ENCODE measurements around the gene TANK. TPM values are rescaled to one million over a fixed set of nuclear protein-coding genes. Genes with fewer than 3 reads are reported as not detected.

Gene TANK
- total and polyA plus RNA-seq, 2 of the 8 experiments (the other 6 are each of a cell fraction or from before 2014, with no cell fraction given): 7.0 to 26.1 TPM

DNA sequence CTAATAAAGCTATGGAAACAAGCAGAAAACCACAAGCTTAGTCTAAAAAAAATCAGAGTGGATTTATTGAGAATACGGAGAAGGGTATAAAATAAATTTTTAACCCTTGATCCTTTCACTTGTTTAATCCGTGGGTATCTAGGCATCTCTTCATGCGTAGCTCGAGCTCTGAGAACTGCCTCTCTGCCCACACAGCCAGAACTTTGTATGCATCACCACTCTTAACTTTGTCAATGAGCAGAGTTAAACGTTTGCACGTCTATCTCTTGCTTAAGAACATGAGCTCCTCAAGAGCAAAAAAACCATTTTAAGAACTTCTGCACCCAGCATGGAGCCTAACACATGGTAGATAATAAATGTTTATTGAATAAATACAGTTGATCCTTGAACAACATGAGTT lies 26.9 kb upstream of the TANK start:
- no peak overlapping the region for H2BK120ac ChIP-seq (replicated peaks; ENCODE audit: low read depth, low read length)
- CTCF ChIA-PET (ENCODE audit: partially characterized antibody): interaction anchor here (1.1 kb wide), 2 partner anchors 19 to 43 kb away, joined by 3 to 4 read pairs; no protein-coding TSS in a partner anchor
- no peak overlapping the region for H3K9ac ChIP-seq (replicated peaks in 1 of 4; ENCODE audit: extremely low read depth in 1 of 4, low read depth in 3 of 4, low read length in 3 of 4)
- POLR2A ChIA-PET (ENCODE audit: partially characterized antibody): no interaction called here
- no peaks in the 10 kb centered on the region for H3K27me3 ChIP-seq (replicated peaks in 1 of 4; ENCODE audit: control insufficient read depth in 3 of 4, extremely low read depth in 1 of 4, insufficient read depth in 3 of 4, low read length in 3 of 4)
- no peak overlapping the region for H2AK5ac ChIP-seq (ENCODE audit: low read depth, low read length)
- no peak overlapping the region for H4K8ac ChIP-seq (ENCODE audit: extremely low read depth, insufficient read depth, low read length)
- no peak overlapping the region for H3K18ac ChIP-seq (ENCODE audit: extremely low read depth, low read length)
- H3K4ac ChIP-seq (replicated peaks; ENCODE audit: insufficient read length, low read depth, low read length): no peak overlapping the region
- no peak overlapping the region for H2AFZ ChIP-seq (ENCODE audit: low read length)
- WGBS, 2 experiments (ENCODE audit: extremely low coverage in 1 of 2, insufficient coverage in 1 of 2, insufficient read length in 1 of 2, insufficient replicate concordance in 2 of 2, low coverage in 1 of 2, low lambda C conversion rate in 2 of 2, missing lambda C conversion rate in 1 of 2): 86% methylated on average over 6 of the region's 6 CpGs; no CpG with 5 or more reads in 1 of the 2 experiments
- DNase-seq (ENCODE audit: low read depth in 1 of 2, low spot score in 2 of 2): no peak
- H2BK5ac ChIP-seq (ENCODE audit: low read depth, low read length): no peak overlapping the region
- H3K4me2 ChIP-seq (ENCODE audit: insufficient read depth in 1 of 2, low read depth in 2 of 2, low read length in 2 of 2): no peak overlapping the region
- H4K5ac ChIP-seq (ENCODE audit: insufficient read length, low read depth, low read length): no peak overlapping the region
- no peaks in the 10 kb centered on the region for H3K79me2 ChIP-seq (ENCODE audit: control insufficient read depth in 1 of 2, insufficient read depth in 2 of 2, low read length in 2 of 2)
- H2BK12ac ChIP-seq (ENCODE audit: low read depth, low read length): no peak overlapping the region
- H3K14ac ChIP-seq (ENCODE audit: insufficient read length): no peak overlapping the region
- no peak overlapping the region for H4K91ac ChIP-seq (replicated peaks; ENCODE audit: insufficient read length, low read length)
- no peak for FAIRE-seq
- no peak overlapping the region for H2BK20ac ChIP-seq (ENCODE audit: low read length)
- no peaks in the 10 kb centered on the region for H3K23me2 ChIP-seq (ENCODE audit: low read depth, low read length)
- H3K4me1 ChIP-seq (replicated peaks in 1 of 4; ENCODE audit: control insufficient read depth in 3 of 4, insufficient read depth in 4 of 4, low read length in 3 of 4): peaks cover 0 to 7% (median 4%) of the 10 kb centered on the region in 4 experiments; a peak in 4 of 7 replicates
- H3K9me3 ChIP-seq (ENCODE audit: insufficient read depth in 2 of 2, low read depth in 1 of 2, low read length in 1 of 2): no peaks in the 10 kb centered on the region
- H3K79me1 ChIP-seq (ENCODE audit: low read depth, low read length): no peaks in the 10 kb centered on the region
- H3K23ac ChIP-seq (ENCODE audit: insufficient read length): no peak overlapping the region
- no peak overlapping the region for H3K56ac ChIP-seq (replicated peaks; ENCODE audit: insufficient read length, low read depth, low read length)
- no peaks in the 10 kb centered on the region for H4K20me1 ChIP-seq (replicated peaks in 1 of 2; ENCODE audit: control insufficient read depth in 1 of 2, insufficient read depth in 2 of 2, low read length in 2 of 2)
- H3K27ac ChIP-seq (ENCODE audit: low read depth, low read length): no peak overlapping the region
- H3K36me3 ChIP-seq (ENCODE audit: control insufficient read depth in 2 of 4, insufficient read depth in 4 of 4, low read length in 3 of 4): no peaks in the 10 kb centered on the region
- H3K4me3 ChIP-seq (ENCODE audit: extremely low read depth in 1 of 4, insufficient read depth in 2 of 4, low read depth in 3 of 4, low read length in 4 of 4): no peak overlapping the region
- no peak overlapping the region for H2BK15ac ChIP-seq (ENCODE audit: low read length)
- TF ChIP-seq JUND (IDR thresholded peaks at IDR 0.05; ENCODE audit: low read length) (no peak), RNF2 (IDR thresholded peaks at IDR 0.05; ENCODE audit: borderline replicate concordance, low read depth, low read length, missing control alignments, poor library complexity, severe bottlenecking) (no peak), RAD21 (IDR thresholded peaks at IDR 0.05 in 1 of 2, conservative IDR thresholded peaks at IDR 0.05 in 1 of 2; ENCODE audit: low read depth in 2 of 2, low read length in 2 of 2) (no peak), BCL11A (IDR thresholded peaks at IDR 0.05; ENCODE audit: low read depth in 2 of 2, low read length in 2 of 2) (no peak), SUZ12 (IDR thresholded peaks at IDR 0.05; ENCODE audit: low read length) (no peak), CEBPB (IDR thresholded peaks at IDR 0.05; ENCODE audit: low read depth, low read length) (no peak), TAF7 (optimal IDR thresholded peaks at IDR 0.05; ENCODE audit: borderline replicate concordance, low read depth, low read length) (no peak), RBBP5 (IDR thresholded peaks at IDR 0.05; ENCODE audit: borderline replicate concordance, low read depth, low read length) (no peak), SIX5 (IDR thresholded peaks at IDR 0.05; ENCODE audit: low read depth, low read length) (no peak), TAF1 (IDR thresholded peaks at IDR 0.05; ENCODE audit: low read depth, low read length) (no peak), PHF8 (conservative IDR thresholded peaks at IDR 0.05; ENCODE audit: low read depth, low read length) (no peak), EGR1 (IDR thresholded peaks at IDR 0.05; ENCODE audit: borderline replicate concordance, low read depth, low read length) (no peak), EZH2 (IDR thresholded peaks at IDR 0.05; ENCODE audit: low read depth, low read length, severe bottlenecking) (no peak), CREB1 (IDR thresholded peaks at IDR 0.05) (no peak)

All from H1 (cell line).